ENCODE results near the gene ANO7. TPM values are rescaled to one million over a fixed set of nuclear protein-coding genes. Genes with fewer than 3 reads are reported as not detected.

Gene ANO7
- total and polyA plus RNA-seq, 2 of the 13 experiments (the other 11 are each of a cell fraction or from before 2014, with no cell fraction given) = 4.1 to 4.9 TPM

DNA sequence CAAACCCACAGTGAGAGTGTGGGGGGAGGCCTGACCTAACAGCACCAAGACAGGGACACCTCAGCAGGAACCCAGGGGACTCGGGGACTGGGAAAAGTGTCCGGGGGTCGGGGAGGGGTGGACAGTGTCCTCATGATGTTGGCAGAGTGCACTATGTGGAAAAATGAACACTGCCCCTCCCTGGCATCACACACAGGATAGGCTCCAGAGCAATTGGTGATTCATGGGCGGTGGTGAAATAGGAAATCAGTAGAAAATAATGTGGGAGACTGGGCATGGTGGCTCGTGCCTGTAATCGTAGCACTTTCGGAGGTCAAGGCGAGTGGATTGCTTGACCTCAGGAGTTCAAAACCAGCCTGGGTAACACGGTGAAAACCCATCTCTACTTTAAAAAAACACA lies 3.6 kb upstream of the ANO7 start:
- POLR2A ChIA-PET = no interaction called here
- H3K36me3 ChIP-seq (replicated peaks in 1 of 2; ENCODE audit: control insufficient read depth in 1 of 2, insufficient read depth in 2 of 2, low read length in 2 of 2) = peaks cover 3 to 9% of the 10 kb centered on the region in 2 experiments; a peak in 3 of 5 replicates

DNA sequence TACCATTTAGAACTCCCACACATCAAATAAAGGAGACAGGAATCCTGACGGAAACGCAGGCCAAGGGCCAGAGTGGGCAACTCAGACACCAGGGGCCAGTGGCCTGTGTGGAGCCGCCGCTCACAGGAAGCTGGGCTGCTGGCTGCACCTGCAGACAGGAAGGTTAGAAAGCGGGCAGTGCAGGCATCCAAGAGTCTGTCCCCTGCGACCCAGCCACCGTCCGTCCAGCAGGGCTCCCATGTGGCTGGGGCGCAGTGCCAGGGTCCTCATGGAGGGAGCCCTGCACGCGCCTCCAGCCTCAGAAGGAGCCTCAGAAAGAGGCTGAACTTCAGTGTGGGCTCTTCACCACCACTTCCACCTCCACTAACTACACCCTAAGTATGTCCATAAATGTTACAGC lies 2.5 kb upstream of the ANO7 start:
- DNase-seq (ENCODE audit: low spot score) = no peak
- no TSS peak for BruUV-seq (replicated peaks)
- Histone ChIP-seq H2AFZ (ENCODE audit: low read length) (no peak overlapping the region), H3K36me3 (replicated peaks in 1 of 2; ENCODE audit: control insufficient read depth in 1 of 2, insufficient read depth in 2 of 2, low read length in 2 of 2) (peaks cover 3 to 5% of the 10 kb centered on the region in 2 experiments; a peak in 3 of 5 replicates), H4K20me1 (ENCODE audit: insufficient read depth, low read length) (no peaks in the 10 kb centered on the region), H3K4me1 (ENCODE audit: insufficient read depth, low read length) (peaks cover 23% of the 10 kb centered on the region), H3K27me3 (ENCODE audit: control insufficient read depth in 1 of 2, insufficient read depth in 2 of 2, low read length in 2 of 2) (peaks cover 8 to 30% of the 10 kb centered on the region in 2 experiments), H3K4me2 (ENCODE audit: low read depth, low read length) (no peak overlapping the region), H3K9me3 (ENCODE audit: low read length) (no peaks in the 10 kb centered on the region), H3K79me2 (ENCODE audit: insufficient read depth, low read length) (no peaks in the 10 kb centered on the region), H3K27ac (ENCODE audit: extremely low read length, insufficient read depth, low read length) (no peak overlapping the region), H3K9ac (ENCODE audit: insufficient read depth, low read depth, low read length) (no peak overlapping the region), H3K4me3 (replicated peaks in 1 of 3; ENCODE audit: insufficient read depth in 1 of 3, low read depth in 2 of 3, low read length in 3 of 3) (no peak overlapping the region)
- TF ChIP-seq CREB1 (IDR thresholded peaks at IDR 0.05) (no peak), CREB1 (CRISPR knock-in tag; IDR thresholded peaks at IDR 0.05) (no peak), SRSF1 (optimal IDR thresholded peaks at IDR 0.05; ENCODE audit: low read depth, low read length) (no peak)
- WGBS (ENCODE audit: low lambda C conversion rate) = 84% methylated on average over 6 of the region's 11 CpGs
- ATAC-seq = no peak
- intact Hi-C loops (cut with micrococcal nuclease; ENCODE audit: unreplicated experiment) (no loop called here), in situ Hi-C loops (cut with HindIII; ENCODE audit: extremely low pct_ligation_motif_present, low pct_unique_long_range_greater_than_20kb) (no loop called here)
- CTCF ChIA-PET (ENCODE audit: low intra/inter-chr PET ratio, low total read pairs) = no interaction called here
- POLR2A ChIA-PET = no interaction called here
- no peak for FAIRE-seq

More for the DNA sequence above, 3.6 kb upstream of the ANO7 start:
- peaks cover 8 to 22% of the 10 kb centered on the region in 2 experiments for H3K27me3 ChIP-seq (ENCODE audit: control insufficient read depth in 1 of 2, insufficient read depth in 2 of 2, low read length in 2 of 2)
- 76% methylated on average over 9 of the region's 9 CpGs for WGBS (ENCODE audit: low lambda C conversion rate)
- BruUV-seq (replicated peaks) = no TSS peak
- TF ChIP-seq SOX6 (IDR thresholded peaks at IDR 0.05) (no peak), SOX6 (CRISPR knock-in tag; IDR thresholded peaks at IDR 0.05) (no peak), SNRNP70 (IDR thresholded peaks at IDR 0.05; ENCODE audit: low read depth, low read length) (no peak), ZNF558 (CRISPR knock-in tag; IDR thresholded peaks at IDR 0.05; ENCODE audit: borderline replicate concordance) (no peak), ZFP36L2 (CRISPR knock-in tag; IDR thresholded peaks at IDR 0.05) (no peak)
- H3K4me3 ChIP-seq (replicated peaks in 1 of 3; ENCODE audit: insufficient read depth in 1 of 3, low read depth in 2 of 3, low read length in 3 of 3) = no peak overlapping the region
- H2AFZ ChIP-seq (ENCODE audit: low read length) = no peak overlapping the region
- H4K20me1 ChIP-seq (ENCODE audit: insufficient read depth, low read length) = no peaks in the 10 kb centered on the region
- no peak overlapping the region for H3K4me2 ChIP-seq (ENCODE audit: low read depth, low read length)
- FAIRE-seq (no peak), DNase-seq (ENCODE audit: low spot score) (no peak), ATAC-seq (no peak)
- no peak overlapping the region for H3K27ac ChIP-seq (ENCODE audit: extremely low read length, insufficient read depth, low read length)
- H3K9me3 ChIP-seq (ENCODE audit: low read length) = no peaks in the 10 kb centered on the region
- no peaks in the 10 kb centered on the region for H3K79me2 ChIP-seq (ENCODE audit: insufficient read depth, low read length)
- H3K4me1 ChIP-seq (ENCODE audit: insufficient read depth, low read length) = peaks cover 14% of the 10 kb centered on the region
- CTCF ChIA-PET (ENCODE audit: low intra/inter-chr PET ratio, low total read pairs) = no interaction called here
- in situ Hi-C loops (cut with HindIII; ENCODE audit: extremely low pct_ligation_motif_present, low pct_unique_long_range_greater_than_20kb) = no loop called here
- H3K9ac ChIP-seq (ENCODE audit: insufficient read depth, low read depth, low read length) = no peak overlapping the region
- intact Hi-C loops (cut with micrococcal nuclease; ENCODE audit: unreplicated experiment) = no loop called here
